SK-N-MC (cell line): ENCODE results near the gene HSP90B1.

ENCODE experiments used
- EZH2 ChIP-seq: fragments of 200-600 bp; sonication (generic); IDR thresholded peaks from one replicate; pipeline ENCODE4 v1.6.1; 2017; ENCODE audit warnings: antibody characterized with exemption
- POLR2AphosphoS5 ChIP-seq: IDR thresholded peaks from 2 replicates; pipeline ENCODE4 v1.6.1; 2012; ENCODE audit warnings: mild to moderate bottlenecking, low read depth, low read length, borderline replicate concordance

DNA sequence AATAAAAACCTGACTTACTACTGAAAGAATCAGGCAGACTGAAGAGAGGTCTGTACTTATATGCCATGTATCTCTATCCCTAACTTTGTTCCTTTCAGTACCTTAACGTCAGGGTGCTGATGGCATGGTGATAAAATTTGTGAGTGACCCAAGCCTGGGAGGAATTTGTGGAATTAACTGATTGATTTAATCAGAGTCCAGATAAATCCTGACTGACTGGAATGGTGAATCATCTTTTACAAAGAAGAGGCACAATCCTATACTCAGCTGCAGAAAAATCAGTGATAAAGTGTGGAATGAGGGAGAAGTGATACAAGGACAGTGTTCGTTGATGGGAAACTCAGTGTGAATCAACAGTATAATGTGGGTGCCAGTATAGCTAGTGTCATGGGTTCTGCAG, 39.2 kb downstream of the HSP90B1 start:
- no peak for TF ChIP-seq POLR2AphosphoS5
- no peak for TF ChIP-seq EZH2
